ENCODE results near the gene MFSD12.

Gene MFSD12

DNA sequence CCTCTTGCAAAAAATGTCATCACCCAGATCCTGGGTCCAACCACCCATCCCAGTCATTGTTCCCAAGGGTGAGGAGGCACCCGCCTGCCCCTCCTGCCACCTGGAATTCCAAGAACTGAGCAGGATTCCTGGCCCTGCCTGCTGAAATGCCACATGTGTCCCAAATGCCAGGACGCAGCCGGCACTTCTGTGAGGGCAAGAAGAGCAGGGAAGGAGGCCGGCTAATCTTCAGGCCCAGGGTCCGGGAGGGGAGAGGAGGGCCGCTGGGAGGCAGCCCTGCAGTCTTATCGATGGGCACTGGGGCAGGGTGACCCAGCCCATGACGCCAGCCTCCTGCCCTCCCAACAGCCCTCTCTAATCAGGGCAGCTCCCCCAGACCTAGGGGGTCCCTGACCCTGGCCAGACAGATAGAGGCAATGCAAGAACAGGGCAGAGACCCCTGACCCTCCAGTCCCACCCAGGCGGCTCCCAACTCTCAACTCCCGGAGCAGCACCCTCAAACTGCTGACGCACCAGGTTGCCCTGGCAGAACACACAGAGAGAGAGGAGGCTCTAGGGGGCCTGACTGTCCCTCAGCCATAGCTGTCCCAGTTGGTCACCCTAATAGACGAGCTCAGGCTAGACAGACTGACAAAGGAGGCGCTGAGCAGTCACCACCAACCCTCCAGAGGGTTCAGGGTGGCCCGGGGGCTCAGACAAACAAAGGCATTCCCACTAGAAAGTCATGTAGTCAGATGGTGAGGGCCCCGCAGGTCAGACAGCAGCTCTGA lies 1.5 kb downstream of the MFSD12 start:
- no peak for DNase-seq

DNA sequence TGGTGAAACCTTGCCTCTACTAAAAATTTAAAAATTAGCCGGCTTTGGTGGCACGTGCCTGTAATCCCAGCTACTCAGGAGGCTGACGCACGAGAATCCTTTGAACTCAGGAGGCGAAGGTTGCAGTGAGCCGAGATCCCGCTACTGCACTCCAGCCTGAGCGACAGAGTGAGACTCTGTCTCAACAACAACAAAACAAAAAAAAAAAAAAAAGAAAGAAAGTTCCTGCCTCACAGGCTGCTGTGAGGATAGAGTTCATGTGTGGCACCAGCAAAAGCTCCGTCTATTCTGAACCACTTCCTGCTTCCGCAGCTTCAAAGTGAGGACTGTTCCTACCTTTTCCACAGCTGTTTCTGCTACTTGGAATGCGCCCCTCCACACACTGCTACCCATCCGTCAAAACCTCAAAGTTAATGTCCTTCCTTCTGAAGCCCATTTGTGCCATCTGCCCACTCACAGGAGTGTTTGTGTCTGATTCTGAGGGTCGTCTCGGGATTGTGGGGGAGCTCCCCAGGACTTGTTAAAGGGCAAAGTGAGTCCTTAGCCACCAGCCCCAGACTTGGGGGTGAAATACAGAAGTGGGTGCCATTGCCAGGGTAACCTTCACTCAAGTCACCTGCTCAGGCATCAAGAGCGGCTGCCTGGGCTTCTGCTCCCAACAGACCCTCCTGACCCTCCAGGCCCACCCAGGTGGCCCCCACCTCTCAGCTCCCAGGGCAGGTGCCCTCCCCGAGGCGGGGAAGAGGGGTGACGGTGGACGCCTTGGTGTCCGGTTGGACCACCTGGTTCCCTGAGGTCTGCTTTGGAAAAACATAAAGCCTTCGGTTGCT lies 2.9 kb downstream of the MFSD12 start:
- DNase-seq = no peak

DNA sequence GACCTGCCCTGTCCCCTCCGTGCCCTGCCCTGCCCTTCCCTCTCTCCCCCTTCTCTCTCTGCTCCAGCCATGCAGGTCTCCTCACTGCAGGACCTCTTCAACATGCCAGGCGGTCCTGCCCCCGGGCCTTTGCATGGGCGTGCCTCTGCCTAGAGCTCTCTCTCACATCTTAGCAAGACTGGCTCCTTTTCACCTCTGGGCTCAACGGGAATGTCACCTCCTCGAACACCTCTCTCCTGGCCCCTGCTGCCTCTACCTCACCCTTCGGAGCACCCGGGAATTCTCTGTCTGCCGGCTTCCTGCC lies 5.6 kb downstream of the MFSD12 start:
- no peak for DNase-seq

DNA sequence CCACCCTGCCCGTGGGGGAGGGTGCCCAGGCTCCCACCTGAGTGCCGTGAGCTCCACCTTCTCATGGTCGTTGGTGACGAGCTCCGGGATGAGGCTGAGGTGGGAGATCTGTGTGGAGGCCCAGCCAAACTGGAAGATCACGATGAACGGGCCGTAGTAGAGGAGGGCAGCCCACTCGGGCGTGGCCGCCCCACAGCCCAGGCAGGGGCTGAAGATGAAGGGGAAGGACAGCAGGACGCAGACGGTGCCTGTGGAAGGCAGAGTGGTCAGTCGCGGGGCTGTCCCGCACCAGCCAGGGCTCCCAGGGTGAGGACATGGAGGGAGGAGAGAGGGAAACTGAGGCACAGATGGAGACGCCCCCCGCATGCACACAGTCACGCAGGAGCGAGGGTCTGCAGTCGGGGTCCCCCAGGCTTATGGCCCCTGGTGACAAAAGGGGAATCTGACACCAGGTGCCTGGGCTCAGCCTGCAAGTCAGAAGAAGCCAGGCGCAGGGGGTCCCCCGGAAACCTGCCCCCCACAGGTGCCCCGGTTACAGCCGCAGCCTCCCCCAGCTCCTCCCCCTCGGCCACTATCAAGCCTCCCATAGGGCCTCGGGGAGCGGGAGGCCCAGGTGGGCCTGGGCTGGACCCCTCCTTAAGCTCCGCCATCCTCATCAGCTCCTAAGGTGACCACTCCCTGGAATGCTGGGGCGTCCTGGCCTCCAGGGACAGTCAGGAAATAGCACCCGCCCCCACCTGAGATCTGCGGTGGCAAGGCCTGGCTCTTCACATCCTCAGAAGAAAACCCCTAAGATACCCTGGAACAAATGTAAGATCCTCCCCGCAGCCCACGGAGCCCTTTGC lies 6.2 kb downstream of the MFSD12 start:
- no peak for DNase-seq

DNA sequence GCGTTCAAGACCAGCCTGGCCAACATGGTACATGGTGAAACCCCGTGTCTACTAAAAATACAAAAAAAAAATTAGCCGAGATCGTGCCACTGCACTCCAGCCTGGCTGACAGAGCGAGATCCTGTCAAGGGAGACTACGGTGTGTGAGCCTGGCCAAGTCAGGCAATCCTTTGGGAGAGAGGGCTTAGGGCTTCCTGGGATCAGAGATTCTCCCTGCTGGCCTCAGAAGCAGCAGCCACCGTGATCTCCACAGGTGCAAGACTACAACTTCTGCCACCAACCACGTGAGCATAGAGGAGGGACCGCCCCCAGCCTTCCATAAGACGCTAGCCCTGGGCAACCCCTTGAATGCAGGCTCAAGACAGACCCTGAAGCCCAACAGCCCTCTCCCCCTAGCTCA lies 7.6 kb downstream of the MFSD12 start:
- DNase-seq = no peak

DNA sequence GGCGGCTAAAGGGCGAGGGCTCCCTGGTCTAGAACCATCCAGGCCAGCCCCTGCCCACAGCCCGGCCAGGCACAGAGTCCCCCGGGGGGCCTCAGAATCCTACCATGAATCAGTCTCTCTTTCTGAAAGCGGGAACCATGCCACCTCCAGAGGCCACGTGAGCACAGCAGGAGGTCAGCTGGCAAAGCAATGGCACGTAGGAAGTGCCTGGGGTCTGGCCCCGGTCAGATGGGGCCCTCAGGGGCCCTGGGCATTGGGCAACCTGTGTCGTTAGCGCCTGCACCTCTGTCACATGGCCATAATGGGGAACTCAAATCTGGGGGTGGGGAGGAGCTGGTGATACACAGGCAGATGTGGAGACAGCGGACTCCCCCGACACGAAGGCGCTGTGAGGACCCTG lies 8.8 kb downstream of the MFSD12 start:
- DNase-seq = no peak

DNA sequence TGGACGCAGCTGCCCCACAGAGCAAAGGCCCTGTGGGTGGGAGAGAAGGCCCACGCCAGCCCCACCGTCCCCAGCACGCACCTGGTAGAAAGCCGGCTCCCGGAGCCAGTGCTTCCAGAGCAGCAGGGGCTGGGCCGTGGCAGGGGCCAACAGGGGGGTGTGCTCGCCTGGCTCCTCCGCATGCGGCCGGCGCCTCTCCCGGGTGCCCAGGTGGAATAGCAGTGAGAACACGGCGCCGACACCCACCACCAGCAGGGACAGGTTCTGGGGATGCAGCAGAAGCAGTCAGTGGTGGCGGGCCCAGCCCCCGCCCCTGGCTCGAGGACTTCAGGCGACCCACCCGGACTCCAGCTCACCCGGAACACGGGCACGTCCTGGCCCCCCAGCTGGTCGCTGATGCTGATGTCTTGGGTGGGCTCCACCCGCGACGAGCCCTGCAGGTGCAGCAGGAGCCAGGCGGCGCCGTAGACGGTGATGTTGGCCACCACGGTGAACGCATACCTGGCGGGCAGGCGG lies 9.6 kb downstream of the MFSD12 start:
- DNase-seq = no peak

DNA sequence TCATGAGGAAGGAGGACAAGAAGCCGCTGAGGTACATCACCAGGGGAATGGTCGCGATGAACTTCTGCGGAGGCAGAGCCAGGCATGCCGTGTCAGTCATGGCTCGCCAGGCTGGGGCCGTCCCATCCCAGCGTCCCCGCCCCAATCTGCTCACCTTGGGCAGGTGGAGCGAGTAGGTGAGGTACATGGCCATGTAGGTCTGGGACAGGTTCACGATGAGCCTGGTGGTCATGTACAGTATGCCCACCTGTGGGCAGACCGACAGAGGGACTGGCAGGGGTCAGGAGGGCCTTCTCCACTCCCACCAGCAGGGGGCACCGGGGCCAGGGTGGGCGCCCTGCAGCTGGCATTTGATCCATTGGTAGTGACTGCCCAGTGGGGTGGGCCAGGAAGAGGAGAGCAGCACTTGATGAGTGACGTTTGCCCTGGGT lies 10.1 kb downstream of the MFSD12 start:
- no peak for DNase-seq

DNA sequence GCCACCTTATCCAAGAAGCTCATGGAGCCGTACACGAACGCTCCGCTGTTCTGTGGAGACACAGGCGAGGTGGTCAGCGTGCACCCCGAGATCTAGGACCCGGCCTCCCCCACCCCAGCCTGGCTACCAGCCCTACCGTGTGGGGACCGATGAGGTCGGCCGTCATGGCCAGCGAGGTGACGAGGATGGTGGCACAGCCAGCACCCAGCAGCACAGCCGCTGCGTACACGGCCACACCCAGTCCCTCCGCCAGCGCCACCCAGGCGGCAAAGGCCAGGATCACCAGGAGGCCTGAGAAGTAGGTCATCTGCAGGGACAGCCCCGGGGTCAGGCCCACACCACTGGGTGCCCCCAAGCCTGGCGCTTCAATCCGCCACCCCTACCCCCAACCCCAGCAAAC lies 11.3 kb downstream of the MFSD12 start:
- no peak for DNase-seq

DNA sequence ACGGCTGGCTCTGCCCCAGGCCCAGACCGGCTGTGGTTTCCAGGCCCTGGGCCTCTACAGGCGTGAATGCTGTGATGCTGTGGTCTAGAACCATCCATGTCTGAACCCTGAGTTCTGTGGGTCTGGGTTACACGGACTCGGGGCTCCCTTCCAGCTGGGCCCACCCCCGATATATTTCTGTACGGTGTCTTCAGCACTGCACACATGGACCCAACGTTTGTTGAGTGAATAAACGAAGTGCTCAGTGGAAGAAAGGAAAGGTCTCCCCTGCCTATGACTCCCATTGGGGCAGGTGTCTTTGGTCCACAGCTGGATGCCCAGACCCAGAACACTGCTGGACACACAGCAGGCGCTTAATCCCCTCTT lies 11.7 kb downstream of the MFSD12 start:
- no peak for DNase-seq

DNA sequence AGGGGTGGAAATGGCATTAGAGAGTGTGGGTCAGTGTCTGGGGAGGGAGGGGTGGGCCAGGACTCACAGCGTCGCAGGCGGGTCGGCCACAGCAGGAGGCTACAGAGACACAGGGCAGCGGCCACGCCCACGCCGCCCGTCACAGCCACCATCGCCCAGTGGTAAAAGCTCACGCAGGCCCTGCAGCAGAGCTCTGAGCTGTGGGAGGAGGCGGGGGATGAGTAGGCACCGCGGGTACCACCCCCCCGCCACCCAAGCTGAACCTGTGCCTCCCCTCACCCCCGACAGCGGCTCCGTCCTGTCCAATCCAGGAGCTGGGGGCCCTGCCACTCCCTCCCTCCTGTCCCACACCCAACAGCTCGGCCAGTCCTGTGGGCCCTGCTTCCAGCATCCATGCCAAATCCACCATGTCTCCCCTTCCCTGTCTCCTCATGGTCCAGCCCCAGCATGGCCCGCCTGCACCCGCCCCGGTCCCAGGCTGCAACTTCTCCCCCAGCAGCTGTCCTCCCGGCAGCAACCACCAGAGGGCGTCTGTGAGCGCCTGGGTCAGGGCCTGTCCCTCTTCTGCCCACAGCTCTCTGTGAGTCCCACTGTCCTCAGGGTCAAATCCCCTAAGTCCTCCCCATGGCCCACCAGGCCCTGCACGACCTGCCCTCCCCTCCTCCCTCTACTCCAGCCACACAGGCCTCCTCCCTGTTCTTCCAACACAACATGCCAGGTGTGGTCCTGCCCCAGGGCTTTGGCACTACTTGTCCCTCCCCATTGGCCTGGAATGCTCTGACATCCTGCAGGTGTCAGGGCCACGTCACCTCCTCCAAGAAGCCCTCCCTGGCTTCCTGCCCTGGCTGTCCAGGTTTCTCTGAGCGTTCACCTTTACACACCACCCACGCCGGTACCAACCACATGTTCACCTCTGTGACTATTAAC lies 12.4 kb downstream of the MFSD12 start:
- peak in 1 of 2 experiments; percentile 12 for DNase-seq

DNA sequence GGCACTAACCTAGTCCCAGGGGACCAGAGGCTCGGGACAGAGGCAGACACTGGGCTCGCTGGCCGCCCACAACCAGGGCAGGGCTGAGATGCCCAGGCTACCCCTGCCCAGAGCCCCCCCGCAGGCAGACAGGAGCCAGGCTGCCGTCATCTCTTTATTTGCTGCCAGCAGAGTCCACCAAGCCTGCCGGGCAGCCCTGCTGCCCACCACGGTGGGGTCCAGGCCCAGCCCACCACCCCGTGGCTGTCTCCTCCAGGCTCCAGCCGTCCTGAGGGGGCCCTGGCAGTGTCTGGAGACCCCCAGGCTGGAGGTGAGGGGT lies 13.4 kb downstream of the MFSD12 start:
- DNase-seq = no peak

DNA sequence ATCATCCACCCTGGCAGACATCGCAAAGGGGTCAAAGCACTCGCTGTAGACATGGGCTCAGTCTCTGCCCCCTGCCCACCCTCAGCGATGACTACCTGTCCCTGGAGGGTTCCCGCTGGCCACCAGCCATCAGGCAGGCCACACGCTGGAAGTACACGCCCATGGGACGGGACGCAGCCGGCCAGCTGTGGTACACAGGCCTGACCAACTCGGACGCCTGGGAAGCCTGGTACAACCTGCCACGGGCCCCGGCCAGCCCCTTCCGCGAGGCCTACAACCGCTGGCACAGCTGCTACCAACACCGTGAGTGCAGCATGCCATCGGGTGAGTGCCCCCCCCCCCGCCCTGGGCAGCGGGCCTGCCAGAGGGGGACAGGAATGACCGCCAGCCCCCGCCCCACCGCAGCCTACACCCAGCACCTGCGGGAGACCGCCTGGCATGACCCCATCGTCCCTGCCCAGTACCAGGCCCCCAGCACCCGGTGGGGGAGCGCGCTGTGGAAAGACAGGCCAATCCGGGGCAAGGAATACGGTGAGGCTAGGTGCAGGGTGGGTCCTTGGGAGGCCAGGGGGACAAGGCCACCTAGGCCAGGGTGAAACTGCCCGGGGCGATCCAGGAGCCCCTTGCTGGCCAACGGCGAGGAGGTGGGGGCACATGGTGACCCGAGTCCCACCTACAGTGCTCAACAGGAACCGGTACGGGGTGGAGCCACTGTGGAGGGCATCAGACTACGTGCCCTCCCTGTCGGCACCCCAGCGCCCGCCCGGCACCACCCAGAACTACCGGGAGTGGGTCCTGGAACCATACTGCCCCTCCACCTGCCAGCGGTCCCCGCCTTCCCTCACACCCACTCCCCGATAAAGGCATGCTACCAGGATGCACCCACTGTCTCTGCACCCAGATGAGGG lies 14.0 kb downstream of the MFSD12 start:
- DNase-seq = no peak

DNA sequence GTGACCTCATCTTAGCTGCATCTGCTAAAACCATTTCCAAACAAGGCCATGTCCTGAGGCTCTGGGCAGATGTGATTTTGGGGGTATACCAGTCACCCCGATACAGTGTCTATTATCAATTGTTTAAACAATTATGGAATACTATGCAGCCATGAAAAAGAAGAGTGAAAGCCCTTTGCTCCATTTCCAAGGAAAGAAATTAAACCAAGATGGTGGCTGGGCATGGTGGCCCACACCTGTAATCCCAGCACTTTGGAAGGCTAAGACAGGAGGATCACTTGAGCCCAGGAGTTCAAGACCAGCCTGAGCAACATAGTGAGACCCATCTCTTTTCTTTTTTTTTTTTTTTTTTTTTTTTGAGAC lies 17.6 kb downstream of the MFSD12 start:
- DNase-seq = no peak

DNA sequence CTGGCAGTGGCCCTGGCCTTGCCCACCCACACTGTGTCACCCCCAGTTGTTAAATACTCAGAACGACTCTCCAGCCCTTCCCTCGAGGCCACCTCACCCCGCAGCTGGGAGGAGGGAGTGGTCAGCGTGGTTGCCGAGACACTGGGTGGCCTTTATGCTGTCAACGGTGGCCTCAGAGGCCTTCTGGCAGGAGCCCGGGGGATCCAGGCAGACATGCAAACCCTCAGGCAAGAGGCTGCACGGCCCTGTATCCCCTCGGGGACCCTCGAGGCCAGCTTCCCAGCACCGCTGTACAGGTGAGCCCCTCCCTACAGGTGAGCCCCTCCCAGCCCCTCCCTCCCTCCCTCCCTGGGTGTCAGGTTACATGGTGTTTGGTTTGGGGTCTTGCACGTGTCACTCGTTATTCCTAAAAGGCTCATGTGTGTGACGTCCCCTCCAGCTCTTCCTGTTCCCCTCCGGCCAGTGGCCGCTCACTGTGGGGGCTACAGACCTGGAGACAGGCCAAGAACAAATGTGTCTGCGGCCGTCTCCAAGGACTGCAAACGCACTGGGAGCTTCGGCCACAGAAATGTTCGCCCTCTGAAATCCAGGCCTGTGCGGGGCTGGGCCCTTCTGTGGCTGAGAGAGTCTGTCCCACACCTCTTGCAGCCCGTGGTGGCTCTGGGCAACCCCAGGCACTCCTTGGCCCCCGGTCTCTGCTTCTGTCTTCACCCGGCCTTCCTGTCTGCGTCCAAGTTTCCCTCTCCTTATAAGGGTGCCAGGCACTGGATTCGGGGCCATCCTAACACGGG lies 18.2 kb downstream of the MFSD12 start, which contains the start of gene TEKTIP1:
TSS of gene TEKTIP1 (plus strand) at position 210 of the 791 bp plus-strand sequence. CDS start at position 214, 4 bp downstream.
- DNase-seq = no peak

DNA sequence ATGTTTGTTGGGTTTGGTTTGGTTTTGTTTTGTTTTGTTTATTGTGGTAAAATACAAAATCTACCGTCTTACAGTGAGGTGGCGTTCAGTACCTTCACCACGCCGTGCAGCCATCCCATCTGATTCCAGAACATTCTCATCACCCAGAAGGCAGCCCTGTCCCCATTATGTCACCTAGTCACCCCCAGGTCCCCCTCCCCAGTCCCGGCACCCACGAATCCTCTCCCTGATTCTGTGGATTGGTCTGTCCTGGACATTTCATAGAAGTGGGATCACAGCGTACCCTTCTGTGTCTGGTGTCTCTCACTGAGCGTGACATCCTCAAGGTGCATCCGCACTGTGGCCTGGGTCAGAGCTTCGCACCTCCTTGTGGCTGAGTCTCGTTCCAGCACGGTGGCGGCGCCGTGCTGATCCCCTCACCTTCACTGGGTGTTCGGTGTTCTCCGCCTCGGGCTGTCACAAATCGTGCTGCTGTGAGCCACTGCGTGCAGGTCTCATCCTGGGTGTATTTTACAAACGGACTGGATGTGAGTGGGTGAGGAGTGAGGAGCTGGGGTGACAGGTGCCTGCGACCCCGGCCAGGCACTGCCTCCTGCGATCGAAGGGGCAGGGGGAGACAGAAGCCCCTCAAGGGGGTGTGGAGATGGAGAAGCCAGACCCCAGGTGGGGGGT lies 19.0 kb downstream of the MFSD12 start:
- no peak for DNase-seq

DNA sequence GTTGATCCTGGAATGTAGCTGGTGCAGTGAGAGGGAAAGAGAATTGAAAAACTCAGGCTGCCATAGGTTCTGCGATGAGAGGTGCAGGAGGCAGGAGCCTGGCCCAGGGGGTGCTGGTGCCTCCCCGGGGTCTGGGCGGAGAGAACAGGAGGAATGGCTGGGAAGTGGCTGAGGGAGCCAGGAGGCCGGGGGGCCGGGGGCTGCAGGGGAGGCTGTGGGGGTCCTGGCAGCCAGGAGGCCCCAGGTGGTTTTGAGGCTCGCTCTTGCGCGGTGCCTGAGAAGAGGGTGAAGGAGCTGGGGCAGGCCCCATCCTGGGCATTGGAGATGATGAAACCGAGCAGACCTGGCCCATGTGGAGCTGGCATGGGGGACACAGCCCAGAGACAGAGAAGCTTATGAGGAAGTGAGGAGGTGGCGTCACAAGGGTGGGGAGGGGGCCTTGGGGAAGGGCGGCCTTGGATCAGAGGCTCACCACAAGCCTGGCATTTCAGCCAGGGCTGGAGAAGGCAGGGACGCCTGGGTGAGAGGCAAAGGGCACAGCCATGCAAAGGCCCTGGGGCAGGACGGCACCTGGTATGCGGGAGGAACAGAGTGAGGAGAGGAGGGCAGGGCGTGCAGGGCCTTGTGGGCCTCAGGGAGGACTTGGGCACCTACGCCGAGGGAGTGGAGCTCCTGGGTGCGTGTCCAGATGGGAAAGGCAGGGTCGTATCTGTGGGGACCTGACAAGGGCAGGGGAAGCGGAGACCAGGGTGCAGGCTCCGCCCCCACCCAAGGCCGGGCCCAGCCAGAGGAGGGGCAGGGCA lies 19.7 kb downstream of the MFSD12 start:
- no peak for DNase-seq

DNA sequence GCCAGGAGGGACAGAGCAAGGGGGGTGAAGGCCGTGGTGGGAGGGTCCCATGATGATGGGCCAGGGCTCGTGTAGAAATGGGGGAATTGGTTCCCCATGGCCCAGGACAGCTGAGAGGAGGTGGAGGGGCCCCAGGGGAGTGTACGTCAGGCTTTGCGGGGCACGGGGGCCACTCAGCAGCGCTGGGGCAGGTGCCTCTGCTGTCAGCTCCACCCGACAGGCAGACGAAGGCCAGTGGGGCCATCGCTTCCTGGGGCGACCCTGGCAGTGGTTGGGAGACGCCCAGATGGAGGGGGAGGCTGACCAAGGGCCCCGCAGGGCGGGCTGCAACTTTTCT lies 20.3 kb downstream of the MFSD12 start:
- DNase-seq = no peak

All from NCI-H2081 (cell line).